ENCODE measurements around the gene CIDEC.
"Not testable (repeated sequence)": the region's sequence is repeated elsewhere in the genome, so short reads cannot be mapped to it uniquely, and the experiment has no call there.

Gene CIDEC

DNA sequence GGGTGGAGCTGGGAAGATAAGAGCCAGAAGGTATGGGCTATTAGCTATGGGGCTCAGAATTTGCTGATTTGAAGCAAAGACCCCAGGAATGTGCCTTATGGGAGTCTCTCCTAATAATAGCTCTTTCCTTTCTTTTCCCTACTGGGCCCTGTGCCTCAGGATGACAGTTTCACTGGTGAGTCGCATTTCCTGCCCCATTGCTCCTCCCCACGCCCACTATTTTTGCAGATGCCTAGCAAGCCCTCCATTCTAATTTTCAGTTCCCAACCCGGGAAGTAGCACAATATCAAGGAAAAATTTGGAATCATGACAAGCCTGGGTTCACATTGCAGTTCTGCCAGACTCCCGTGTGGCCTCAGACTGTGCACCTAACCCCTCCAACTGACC, 23.2 kb upstream of the CIDEC start:
- intact Hi-C loops (cut with DNase I): no loop called here
- peak in 20 of 42 donors; percentile 11 to 68 (median 39) for DNase-seq

DNA sequence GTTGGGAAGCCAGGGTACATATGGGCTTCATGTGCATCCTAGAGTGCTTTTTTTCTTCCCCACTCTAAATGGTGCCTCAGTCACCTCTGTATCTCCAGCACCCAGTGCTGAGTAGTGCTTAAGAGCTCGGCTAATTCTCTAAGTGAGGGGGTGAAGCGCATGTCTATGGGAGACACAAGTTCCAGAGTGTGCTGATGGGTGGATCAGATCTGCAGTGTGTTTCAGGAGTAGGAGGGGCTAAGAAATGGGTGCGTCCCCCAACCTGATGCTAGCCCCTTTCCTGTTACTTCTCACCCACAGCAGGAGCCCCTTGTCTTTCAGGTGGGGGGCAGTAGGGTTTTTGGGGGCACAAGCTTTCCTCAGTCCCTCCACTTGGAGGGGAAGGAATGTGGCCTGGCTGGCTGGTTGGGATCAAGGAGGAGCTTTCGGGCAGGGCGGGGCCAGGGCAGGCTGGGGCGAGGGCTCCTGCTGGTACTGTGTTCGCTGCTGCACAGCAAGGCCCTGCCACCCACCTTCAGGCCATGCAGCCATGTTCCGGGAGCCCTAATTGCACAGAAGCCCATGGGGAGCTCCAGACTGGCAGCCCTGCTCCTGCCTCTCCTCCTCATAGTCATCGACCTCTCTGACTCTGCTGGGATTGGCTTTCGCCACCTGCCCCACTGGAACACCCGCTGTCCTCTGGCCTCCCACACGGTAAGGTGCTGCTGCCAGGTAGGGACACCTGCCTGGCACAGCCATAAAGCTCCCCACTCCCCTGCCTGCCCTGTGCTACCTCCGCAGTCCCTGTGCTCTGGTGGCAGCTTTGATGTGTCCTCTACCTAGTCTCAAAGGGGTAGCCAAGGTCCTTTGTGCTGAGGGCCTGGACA, 22.6 kb upstream of the CIDEC start, which contains the start of gene IL17RE:
Gene IL17RE, plus strand, starts transcription at position 477 of the 866 bp plus-strand sequence. Its CDS starts 85 bp downstream, at position 562.
- intact Hi-C loops (cut with DNase I): no loop called here
- peak in 30 of 42 donors; percentile 13 to 83 (median 44) for DNase-seq

DNA sequence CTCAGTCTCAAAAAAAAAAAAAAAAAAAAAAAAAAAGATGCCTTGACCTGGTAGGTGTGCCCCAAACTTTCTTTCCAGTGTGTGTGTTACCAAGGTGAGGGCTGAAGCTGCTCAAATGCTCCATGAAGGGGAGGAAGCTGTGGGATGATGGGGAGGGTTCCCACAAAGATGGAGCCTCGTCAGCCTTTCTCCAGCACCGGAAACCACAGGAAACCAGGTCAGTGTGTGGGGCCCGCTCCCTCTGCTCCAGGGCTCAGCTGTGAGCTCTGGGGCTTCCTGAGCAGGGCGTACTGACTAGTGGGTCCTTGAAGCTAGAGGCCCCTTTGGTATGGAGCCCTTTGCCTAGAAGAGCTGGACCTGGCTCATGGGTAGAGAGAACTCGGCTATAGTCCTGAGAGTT, 21.9 kb upstream of the CIDEC start:
- no peak for DNase-seq
- intact Hi-C loops (cut with DNase I): no loop called here

DNA sequence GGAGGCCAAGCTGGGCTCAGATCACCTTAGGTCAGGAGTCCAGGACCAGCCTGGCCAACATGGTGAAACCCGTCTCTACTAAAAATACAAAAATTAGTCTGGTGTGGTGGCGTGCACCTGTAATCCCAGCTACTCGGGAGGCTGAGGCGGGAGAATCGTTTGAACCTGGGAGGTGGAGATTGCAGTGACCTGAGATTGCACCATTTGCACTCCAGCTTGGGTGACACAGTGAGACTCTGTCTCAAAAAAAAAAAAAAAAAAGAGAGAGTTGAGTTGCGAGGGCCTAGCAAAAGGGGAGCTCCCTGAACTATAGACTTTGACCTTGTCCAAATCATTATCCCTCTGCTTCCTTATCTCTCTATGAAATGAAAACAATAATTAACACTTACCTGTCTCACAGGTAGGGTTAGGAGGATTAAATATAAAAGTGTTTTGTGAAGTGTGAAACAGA, 20.9 kb upstream of the CIDEC start:
- intact Hi-C loops (cut with DNase I); DNase-seq: not testable (repeated sequence)

DNA sequence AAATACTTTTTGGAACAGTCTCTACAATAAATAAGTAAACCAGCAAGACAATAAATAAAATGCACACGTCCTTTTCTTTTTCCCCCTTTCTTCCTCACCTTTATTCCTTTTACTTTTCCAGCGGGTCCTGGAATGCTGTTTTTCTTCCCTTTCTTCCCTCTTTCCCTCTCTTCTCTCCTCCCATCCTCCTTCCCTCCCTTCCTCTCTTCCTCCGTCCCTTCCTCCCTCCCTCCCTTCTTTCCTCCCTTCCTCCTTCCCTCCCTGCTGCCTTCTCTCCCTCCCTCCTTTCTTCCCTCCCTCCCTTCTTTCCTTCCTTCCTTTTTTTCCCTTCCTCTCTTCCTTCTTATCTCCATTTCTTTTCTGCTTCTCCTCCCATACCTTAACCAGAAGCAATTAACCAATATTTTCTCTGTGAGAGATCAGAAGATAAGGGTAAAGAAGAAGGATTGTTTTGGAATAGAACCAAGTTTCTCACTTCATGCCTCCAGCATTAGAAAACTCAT, 19.3 kb upstream of the CIDEC start:
- DNase-seq: no peak
- intact Hi-C loops (cut with DNase I): loop anchor here (10.0 kb wide), 1 partner anchor 55 kb away; the partner anchor contains the start of gene RPUSD3

DNA sequence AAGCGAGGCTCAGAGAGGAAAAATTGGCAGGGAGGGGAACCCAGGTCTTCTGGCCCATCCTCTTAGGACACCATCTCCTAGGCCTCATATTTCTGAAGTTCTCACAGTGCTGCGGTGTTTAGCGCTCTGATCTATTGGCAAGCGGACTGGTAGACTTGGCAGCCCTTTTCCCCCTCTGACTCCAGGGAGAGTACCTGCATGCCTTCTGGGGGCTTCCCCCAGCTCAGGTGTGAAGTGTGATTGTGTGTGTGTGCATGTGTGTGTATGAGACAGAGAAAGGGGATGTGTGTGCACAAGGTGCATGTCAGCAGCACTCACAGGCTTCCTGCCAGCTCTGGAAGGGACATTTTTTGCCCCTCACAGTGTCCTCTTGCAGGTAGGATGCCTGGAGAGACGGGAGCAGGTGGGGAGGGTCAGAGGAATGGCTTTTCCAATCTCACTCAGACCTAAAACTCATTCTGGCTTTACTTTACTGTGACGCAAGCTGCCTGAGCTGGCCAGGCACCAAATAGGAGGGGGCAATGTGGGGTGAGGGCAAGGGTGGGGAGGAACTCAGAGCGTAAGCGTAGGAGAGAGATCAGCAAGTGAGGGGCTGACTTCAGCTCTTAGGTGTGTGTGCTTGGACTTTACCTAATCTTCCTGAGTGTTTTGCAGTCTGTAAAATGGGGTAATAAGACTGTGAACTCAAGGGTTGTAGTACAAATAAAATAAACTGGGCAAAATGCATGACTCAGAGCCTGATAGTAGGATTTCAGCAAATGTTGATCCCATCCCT, 18.6 kb upstream of the CIDEC start:
- intact Hi-C loops (cut with DNase I): loop anchor here (10.0 kb wide), 1 partner anchor 54 kb away; the partner anchor contains the start of gene RPUSD3
- DNase-seq: no peak

DNA sequence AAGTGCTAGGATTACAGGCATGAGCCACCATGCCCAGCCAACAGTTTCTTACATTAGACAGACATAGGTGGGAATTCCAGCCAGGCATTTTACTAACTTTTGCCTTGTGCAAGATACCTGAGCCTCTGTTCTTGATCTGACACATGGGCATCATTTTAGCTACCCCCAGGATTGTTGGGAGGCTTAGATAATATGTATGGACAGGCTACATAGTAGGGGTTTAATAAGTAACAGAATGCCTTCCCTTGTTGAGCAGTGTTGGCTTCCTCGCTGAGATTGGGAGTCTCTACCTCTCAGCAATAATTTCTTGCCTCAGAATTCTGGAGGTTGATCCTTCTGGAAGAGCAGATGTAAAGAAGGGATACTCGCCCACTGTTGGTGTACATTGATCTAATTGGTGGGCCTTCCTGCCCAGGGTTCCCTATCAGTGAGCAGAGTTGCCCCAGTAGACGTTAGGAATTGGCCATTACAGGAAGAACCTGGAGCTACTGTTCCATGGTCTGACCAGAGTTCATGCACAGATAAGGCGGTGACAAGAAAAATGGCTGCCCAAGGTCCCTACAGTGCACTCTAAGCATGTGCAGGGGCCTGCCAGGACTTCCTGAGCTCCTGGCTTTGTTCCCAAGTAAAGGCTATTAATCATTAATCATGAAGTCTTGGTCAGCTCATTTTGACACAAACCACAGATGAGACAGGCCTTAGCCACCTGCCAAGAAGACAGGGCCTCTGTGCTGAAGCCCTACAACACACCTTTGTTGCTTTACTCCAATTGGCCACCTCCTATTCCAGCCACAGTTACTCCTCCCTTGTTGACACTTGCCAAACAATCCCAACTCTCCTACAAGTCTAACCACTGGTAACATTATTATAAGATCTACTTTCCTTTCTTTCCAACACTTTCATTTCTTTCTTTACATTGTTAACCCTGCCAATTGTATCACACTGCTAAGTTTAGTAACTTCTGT, 17.6 kb upstream of the CIDEC start:
- intact Hi-C loops (cut with DNase I): loop anchor here (10.0 kb wide), 1 partner anchor 53 kb away; the partner anchor contains the start of gene RPUSD3
- no peak for DNase-seq

DNA sequence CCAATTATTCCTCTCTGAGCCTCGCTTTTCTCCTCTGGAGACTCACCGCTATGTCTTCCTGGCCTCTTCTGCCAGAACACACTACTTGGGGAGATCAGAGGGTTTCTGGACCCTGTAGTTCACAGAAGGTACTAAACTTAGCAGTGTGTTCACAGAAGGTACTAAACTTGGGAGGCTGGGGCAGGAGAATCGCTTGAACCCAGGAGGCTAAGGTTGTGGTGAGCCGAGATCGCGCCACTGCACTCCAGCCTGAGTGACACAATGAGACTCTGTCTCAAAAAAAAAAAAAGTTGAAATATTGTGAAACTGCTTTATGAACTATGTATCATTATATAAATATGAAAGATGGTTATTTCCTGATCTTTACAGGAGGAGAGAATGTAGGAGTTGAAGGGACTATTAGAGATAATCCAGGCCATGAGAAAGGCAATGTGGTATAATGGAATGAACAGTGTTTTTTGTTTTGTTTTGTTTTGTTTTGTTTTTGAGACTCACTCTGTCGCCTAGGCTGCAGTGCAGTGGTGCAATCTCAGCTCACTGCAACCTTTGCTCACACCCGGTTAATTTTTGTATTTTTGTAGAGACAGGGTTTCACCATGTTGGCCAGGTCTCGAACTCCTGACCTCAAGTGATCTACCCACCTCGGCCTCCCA, 16.8 kb upstream of the CIDEC start:
- intact Hi-C loops (cut with DNase I): loop anchor here (10.0 kb wide), 1 partner anchor 52 kb away; the partner anchor contains the start of gene RPUSD3

DNA sequence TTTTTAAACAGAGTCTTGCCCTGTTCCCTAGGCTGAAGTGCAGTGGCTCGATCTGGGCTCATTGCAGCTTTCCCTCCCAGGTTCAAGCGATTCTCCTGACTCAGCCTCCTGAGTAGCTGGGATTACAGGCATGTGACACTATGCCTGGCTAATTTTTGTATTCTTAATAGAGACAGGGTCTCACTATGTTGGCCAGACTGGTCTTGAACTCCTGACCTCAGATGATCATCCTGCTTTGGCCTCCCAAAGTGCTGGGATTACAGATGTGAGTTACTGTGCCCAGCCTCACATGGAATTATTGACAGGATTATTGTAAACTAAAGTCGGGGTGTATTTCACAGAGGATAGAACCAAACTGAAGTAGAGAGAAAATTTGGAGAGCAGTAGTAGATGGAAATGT, 15.7 kb upstream of the CIDEC start:
- not testable (repeated sequence) for DNase-seq
- intact Hi-C loops (cut with DNase I): loop anchor here (10.0 kb wide), 1 partner anchor 51 kb away; the partner anchor contains the start of gene RPUSD3

More for the DNA sequence above, 16.8 kb upstream of the CIDEC start:
- DNase-seq: not testable (repeated sequence)

DNA sequence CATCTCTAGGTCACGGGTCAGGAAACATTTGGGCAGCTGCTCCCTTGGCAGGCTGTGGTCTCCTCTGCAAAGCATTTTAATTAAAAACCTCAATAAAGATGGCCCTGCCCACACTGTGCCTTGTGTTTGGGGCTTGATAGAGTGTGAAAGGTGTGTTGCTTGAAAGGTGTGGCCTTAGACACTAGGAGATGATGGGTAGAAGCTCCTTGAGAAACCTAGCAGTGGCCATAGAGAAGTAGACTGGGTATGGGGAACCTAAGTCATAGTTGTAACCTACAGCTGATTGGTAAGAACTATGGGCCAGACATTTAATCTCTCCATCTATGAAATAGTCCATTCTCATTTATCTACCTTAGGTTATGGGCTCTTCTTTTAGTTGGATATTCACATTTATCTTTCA, 13.7 kb upstream of the CIDEC start:
- DNase-seq: no peak
- intact Hi-C loops (cut with DNase I): loop anchor here (5.0 to 10.0 kb wide), 2 partner anchors 39 to 49 kb away; partner anchors contain the start of genes CRELD1 and RPUSD3

DNA sequence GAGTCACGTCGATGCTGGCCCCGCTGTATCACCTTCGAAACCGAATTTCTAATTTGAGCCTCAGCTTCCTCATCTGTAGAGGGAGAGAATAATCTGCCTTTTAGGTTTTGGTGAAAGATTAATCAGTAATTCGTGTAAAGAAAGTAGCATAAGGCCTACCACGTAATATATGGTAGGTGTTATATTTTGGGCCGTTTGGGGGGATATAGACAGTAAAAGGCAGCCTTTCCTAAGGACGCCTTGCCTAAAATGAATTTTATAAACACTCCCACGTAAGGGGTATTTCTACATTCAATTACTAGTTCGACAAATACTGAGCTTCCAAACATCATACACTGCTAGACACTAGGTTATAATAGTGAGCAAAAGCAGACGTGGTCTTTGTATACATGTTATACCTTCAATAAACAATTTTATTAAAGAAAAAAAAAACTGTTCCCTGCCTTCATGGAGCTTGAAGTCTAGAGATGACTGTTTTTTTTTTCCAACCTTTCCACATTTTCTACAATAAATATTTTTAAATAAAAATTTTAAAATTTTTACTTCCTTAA, 11.1 kb upstream of the CIDEC start:
- intact Hi-C loops (cut with DNase I): loop anchor here (5.0 to 10.0 kb wide), 2 partner anchors 41 to 46 kb away; partner anchors contain the start of genes CRELD1 and RPUSD3
- no peak for DNase-seq

DNA sequence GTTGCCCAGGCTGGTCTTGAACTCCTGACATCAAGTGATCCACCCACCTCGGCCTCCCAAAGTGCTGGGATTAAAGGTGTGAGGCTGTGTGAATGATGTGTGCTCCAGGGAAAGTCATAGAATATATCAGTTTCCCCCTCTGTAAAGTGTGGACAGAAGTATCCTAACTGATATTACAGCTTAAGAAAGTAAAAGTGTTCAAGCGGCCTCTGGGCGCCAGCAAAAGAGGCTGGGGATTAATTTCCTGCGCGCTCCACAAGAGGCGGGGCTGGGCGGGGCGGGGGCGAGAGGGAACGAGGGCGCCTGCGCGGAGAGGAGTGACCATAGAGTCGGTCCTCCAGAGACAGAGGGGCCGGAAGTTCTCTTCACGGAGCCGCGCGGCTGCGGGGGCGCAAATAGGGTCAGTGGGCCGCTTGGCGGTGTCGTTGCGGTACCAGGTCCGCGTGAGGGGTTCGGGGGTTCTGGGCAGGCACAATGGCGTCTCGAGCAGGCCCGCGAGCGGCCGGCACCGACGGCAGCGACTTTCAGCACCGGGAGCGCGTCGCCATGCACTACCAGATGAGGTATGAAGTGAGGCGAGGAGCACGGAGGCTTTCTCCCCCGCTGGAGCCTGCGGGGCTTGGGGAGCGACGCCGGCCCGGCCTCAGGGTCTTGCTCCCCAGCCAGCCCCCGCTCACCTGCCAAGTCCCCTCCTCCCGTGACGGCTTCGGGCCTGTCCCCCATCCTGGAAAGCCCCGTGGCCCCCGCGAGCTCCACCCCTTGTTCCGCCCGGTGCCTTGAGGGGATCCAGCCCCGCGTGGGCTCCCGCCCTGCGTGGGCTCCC, 10.4 kb upstream of the CIDEC start, which contains the start of gene JAGN1:
Gene JAGN1, plus strand, starts transcription at position 362 of the 823 bp plus-strand sequence. Its CDS starts 113 bp downstream, at position 475.
- DNase-seq: peak; percentile 76 to 96 (median 90)
- intact Hi-C loops (cut with DNase I): loop anchor here (5.0 to 10.0 kb wide), 2 partner anchors 42 to 46 kb away; partner anchors contain the start of genes CRELD1 and RPUSD3

DNA sequence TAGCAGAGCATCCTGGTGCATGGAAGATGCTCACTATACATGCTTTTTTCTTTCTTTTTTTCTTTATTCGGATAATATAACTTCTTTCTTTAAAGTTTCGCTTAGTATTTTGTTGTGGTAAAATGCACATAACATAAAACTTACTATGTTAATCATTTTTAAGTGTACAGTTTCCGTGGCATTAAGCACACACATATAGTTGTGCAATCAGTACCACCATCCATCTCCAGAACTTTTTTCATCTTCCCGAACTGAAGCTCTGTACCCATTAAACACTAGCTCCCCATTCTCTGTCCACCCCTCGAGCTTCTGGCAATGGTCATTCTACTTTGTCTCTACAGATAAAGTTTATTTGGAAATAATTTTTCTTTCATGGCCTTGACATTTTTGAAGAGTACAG, 9.4 kb upstream of the CIDEC start:
- no peak for DNase-seq
- intact Hi-C loops (cut with DNase I): no loop called here

DNA sequence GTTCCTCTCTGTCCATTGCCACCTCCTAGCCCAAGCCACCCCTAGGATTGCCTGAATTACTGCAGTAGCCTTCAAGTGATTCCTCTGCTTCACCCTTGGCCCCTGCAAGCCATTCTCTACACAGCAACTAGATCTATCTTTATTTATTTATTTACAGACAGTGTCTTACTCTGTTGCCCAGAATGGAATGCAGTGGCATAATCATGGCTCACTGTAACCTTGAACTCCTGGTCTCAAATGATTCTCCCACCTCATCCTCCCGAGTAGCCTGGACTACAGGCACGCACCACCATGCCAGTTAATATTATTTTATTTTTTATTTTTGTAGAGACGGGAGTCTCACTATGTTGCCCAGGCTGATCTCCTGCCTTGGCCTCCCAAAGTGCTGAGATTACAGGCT, 8.5 kb upstream of the CIDEC start:
- intact Hi-C loops (cut with DNase I): no loop called here
- no peak for DNase-seq

DNA sequence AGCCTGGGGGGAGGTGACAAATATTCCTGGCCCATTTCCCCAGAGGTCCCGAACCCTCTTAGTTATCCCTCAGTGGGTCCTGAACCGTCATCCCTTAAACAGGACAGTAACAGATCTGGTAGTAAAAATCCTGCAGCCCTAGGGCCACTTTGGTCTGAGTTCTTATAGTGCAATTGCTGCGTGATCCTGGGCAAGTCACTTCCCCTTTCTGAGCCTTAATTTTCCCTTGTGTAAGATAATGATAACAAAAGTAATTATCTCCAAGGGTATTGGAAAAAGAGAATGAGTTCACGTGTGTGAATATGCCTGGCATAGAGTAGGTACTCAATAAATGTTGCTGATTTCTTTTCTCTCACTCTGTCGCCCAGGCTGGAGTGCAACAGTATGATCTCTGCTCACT, 7.4 kb upstream of the CIDEC start:
- intact Hi-C loops (cut with DNase I): no loop called here
- no peak for DNase-seq

DNA sequence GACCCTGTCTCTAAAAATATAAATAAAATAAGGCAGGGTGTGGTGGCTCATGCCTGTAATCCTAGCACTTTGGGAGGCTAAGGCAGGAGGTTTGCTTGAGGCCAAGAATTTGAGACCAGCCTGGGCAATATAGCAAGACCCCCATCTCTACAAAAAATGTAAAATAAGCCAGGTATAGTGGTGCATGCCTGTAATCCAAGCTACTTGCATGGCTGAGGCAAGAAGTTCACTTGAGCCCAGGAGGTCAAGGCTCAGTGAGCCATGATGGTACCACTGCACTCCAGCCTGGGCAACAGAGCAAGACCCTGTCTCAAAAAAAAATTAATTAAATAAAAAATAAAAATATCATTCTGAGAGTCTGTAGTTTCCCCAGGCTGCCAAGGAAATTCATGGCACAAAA, 6.3 kb upstream of the CIDEC start:
- intact Hi-C loops (cut with DNase I): no loop called here
- DNase-seq: no peak

All from head of caudate nucleus (tissue), 42 donors.